Measurements from ENCODE around the gene BSN.

DNA sequence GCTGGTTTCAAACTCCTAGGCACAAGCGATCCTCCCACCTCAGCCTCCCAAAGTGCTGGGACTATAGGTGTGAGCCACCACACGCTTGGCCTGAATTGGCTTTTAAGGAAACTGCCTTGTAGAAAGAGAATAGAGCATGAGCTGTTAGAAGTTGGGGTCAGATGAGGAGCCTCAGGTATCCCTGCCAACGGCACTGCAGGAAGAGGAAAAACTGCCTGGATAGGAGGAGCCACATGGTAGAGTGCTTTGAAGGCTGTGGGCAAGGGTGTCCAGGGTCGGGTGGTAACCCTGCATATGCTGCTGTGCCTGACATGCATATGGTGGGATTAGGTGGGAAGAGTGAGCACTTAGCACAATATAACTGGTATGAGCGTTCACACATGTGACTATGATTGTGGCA lies 55.0 kb downstream of the BSN start:
- TF ChIP-seq SIN3A (IDR thresholded peaks at IDR 0.05; ENCODE audit: borderline replicate concordance, insufficient read depth, low read length) = no peak
- no peak for TF ChIP-seq REST (IDR thresholded peaks at IDR 0.05; ENCODE audit: insufficient read depth in 1 of 2, low read depth in 2 of 2, low read length in 2 of 2)
